ENCODE results near the gene GAA. TPM values are rescaled to one million over a fixed set of nuclear protein-coding genes. Genes with fewer than 3 reads are reported as not detected.

The GAA gene
- total RNA-seq, 1 experiment from 2014 or later = 131 TPM

GRCh38 chr17:80168371-80168770 lies 67.0 kb downstream of the GAA start:
- H3K9me2 ChIP-seq (ENCODE audit: insufficient read depth) = no peaks in the 10 kb centered on the region
- RAD21 ChIA-PET (ENCODE audit: low non-redundant PET in 1 of 2, low total read pairs in 2 of 2, uncharacterized antibody in 2 of 2, unreplicated experiment in 2 of 2) = no interaction called here
- H3K4me3 ChIP-seq (replicated peaks in 1 of 2; ENCODE audit: low read depth in 1 of 2, low read length in 2 of 2) = no peak overlapping the region
- H3K9me3 ChIP-seq (ENCODE audit: control insufficient read depth in 1 of 2, insufficient read depth in 1 of 2, low read depth in 1 of 2, low read length in 2 of 2) = no peaks in the 10 kb centered on the region
- no peaks in the 10 kb centered on the region for H3K79me2 ChIP-seq (ENCODE audit: insufficient read depth, low read length)
- DNase-seq (ENCODE audit: low read depth, low spot score) (no peak), ATAC-seq (no peak)
- H3K36me3 ChIP-seq (ENCODE audit: control insufficient read depth in 1 of 2, insufficient read depth in 2 of 2, low read length in 2 of 2) = no peaks in the 10 kb centered on the region
- POLR2A ChIA-PET = interaction anchor here (0.6 kb wide), 1 partner anchor 31 kb away, joined by 5 read pairs; no protein-coding TSS in a partner anchor
- intact Hi-C loops (cut with micrococcal nuclease) = no loop called here
- no peak for TF ChIP-seq CTCF (IDR thresholded peaks at IDR 0.05 in 2 of 3, conservative IDR thresholded peaks at IDR 0.05 in 1 of 3; ENCODE audit: borderline replicate concordance in 1 of 3, insufficient read depth in 1 of 3, low read depth in 2 of 3, low read length in 2 of 3)
- no peak for TF ChIP-seq EZH2 (IDR thresholded peaks at IDR 0.05)
- no peak for TF ChIP-seq YY1 (IDR thresholded peaks at IDR 0.05; ENCODE audit: extremely low read depth, insufficient replicate concordance, low read depth, low read length)
- no peak for TF ChIP-seq FOSL1 (IDR thresholded peaks at IDR 0.05; ENCODE audit: low read depth)
- H3K4me2 ChIP-seq (ENCODE audit: low read length) = no peak overlapping the region
- BruUV-seq (replicated peaks) = no TSS peak
- no peaks in the 10 kb centered on the region for H3K27me3 ChIP-seq (ENCODE audit: insufficient read depth, low read length)
- H3K4me1 ChIP-seq (ENCODE audit: control insufficient read depth in 1 of 2, insufficient read depth in 2 of 2, low read length in 2 of 2) = peaks cover 4 to 12% of the 10 kb centered on the region in 2 experiments; a peak in 2 of 4 replicates
- H3K27ac ChIP-seq (ENCODE audit: low read depth, low read length) = no peak overlapping the region
- no peak overlapping the region for H3K9ac ChIP-seq (ENCODE audit: low read length)
- no peak overlapping the region for H2AFZ ChIP-seq (ENCODE audit: low read depth, low read length, poor library complexity, severe bottlenecking)
- CTCF ChIA-PET = no interaction called here
- H4K20me1 ChIP-seq (ENCODE audit: insufficient read depth) = no peaks in the 10 kb centered on the region

GRCh38 chr17:80169107-80169506 lies 67.7 kb downstream of the GAA start:
- no peak overlapping the region for H3K9ac ChIP-seq (ENCODE audit: low read length)
- RAD21 ChIA-PET (ENCODE audit: low non-redundant PET in 1 of 2, low total read pairs in 2 of 2, uncharacterized antibody in 2 of 2, unreplicated experiment in 2 of 2) = no interaction called here
- H3K27ac ChIP-seq (ENCODE audit: low read depth, low read length) = no peak overlapping the region
- no peak overlapping the region for H3K4me3 ChIP-seq (replicated peaks in 1 of 2; ENCODE audit: low read depth in 1 of 2, low read length in 2 of 2)
- no TSS peak for BruUV-seq (replicated peaks)
- no peaks in the 10 kb centered on the region for H3K36me3 ChIP-seq (ENCODE audit: control insufficient read depth in 1 of 2, insufficient read depth in 2 of 2, low read length in 2 of 2)
- H4K20me1 ChIP-seq (ENCODE audit: insufficient read depth) = no peaks in the 10 kb centered on the region
- no peak overlapping the region for H2AFZ ChIP-seq (ENCODE audit: low read depth, low read length, poor library complexity, severe bottlenecking)
- POLR2A ChIA-PET = interaction anchor here (0.6 kb wide), 1 partner anchor 31 kb away, joined by 5 read pairs; no protein-coding TSS in a partner anchor
- TF ChIP-seq ZBTB33 (IDR thresholded peaks at IDR 0.05; ENCODE audit: extremely low read depth, insufficient replicate concordance, low read length) (no peak), YY1 (IDR thresholded peaks at IDR 0.05; ENCODE audit: extremely low read depth, insufficient replicate concordance, low read depth, low read length) (no peak), CEBPB (IDR thresholded peaks at IDR 0.05; ENCODE audit: low read depth) (no peak), SIN3A (IDR thresholded peaks at IDR 0.05; ENCODE audit: low read depth) (no peak), MAX (IDR thresholded peaks at IDR 0.05) (no peak), SRF (IDR thresholded peaks at IDR 0.05; ENCODE audit: low read depth) (no peak), JUND (IDR thresholded peaks at IDR 0.05) (no peak), FOSL1 (IDR thresholded peaks at IDR 0.05; ENCODE audit: low read depth) (no peak), ZFX (IDR thresholded peaks at IDR 0.05) (no peak), ELF1 (IDR thresholded peaks at IDR 0.05; ENCODE audit: borderline replicate concordance, low read depth) (no peak), ZNF274 (IDR thresholded peaks at IDR 0.05; ENCODE audit: low read depth, low read length) (no peak), RAD21 (IDR thresholded peaks at IDR 0.05; ENCODE audit: low read depth) (no peak), EZH2 (IDR thresholded peaks at IDR 0.05) (no peak), EGR1 (IDR thresholded peaks at IDR 0.05; ENCODE audit: low read depth) (no peak), TCF7L2 (IDR thresholded peaks at IDR 0.05; ENCODE audit: borderline replicate concordance, extremely low read depth, insufficient read depth, insufficient read length) (no peak), ATF3 (IDR thresholded peaks at IDR 0.05) (no peak), EZH2phosphoT487 (IDR thresholded peaks at IDR 0.05; ENCODE audit: borderline replicate concordance) (no peak)
- H3K27me3 ChIP-seq (ENCODE audit: insufficient read depth, low read length) = no peaks in the 10 kb centered on the region
- ATAC-seq (no peak), DNase-seq (ENCODE audit: low read depth, low spot score) (no peak)
- H3K9me2 ChIP-seq (ENCODE audit: insufficient read depth) = no peaks in the 10 kb centered on the region
- peaks cover 4 to 12% of the 10 kb centered on the region in 2 experiments; a peak in 2 of 4 replicates for H3K4me1 ChIP-seq (ENCODE audit: control insufficient read depth in 1 of 2, insufficient read depth in 2 of 2, low read length in 2 of 2)
- H3K79me2 ChIP-seq (ENCODE audit: insufficient read depth, low read length) = no peaks in the 10 kb centered on the region
- no peaks in the 10 kb centered on the region for H3K9me3 ChIP-seq (ENCODE audit: control insufficient read depth in 1 of 2, insufficient read depth in 1 of 2, low read depth in 1 of 2, low read length in 2 of 2)
- no peak overlapping the region for H3K4me2 ChIP-seq (ENCODE audit: low read length)
- CTCF ChIA-PET = no interaction called here
- intact Hi-C loops (cut with micrococcal nuclease) = no loop called here

Data from HCT116 (cell line).